ENCODE data around the gene HIRA.

HIRA gene

DNA sequence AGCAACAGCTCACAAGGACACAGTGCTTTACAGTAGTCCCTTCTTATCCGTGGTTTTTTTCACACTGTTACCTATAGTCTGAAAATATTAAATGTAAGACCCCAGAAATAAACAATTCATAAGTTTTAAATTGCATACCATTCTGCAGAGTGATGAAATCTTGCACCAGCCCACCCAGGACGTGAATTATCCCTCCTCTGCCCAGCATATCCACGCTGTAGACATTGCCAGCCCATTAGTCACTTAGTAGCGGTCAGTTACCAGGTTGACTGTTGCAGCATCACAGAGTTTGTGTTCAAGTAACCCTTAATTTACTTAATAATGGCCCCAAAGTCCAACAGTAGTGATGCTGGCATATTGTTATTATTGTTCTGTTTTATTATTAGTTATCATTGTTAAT, 143.6 kb downstream of the HIRA start:
- no peak for TF ChIP-seq CTCF (conservative IDR thresholded peaks at IDR 0.05; ENCODE audit: low read depth, low read length)
- H3K4me3 ChIP-seq (ENCODE audit: low read length): no peak overlapping the region
- DNase-seq (ENCODE audit: low read depth): peak; percentile 58

GRCh38 chr22:19287076-19287707, 144.3 kb downstream of the HIRA start:
- no peak for TF ChIP-seq CTCF (conservative IDR thresholded peaks at IDR 0.05; ENCODE audit: low read depth, low read length)
- no peak overlapping the region for H3K4me3 ChIP-seq (ENCODE audit: low read length)
- no peak for DNase-seq (ENCODE audit: low read depth)

- no peak for TF ChIP-seq CTCF (conservative IDR thresholded peaks at IDR 0.05; ENCODE audit: low read depth, low read length)
- no peak overlapping the region for H3K4me3 ChIP-seq (ENCODE audit: low read length)
- DNase-seq (ENCODE audit: low read depth): no peak
Measured at GRCh38 chr22:19285831-19286230, 145.7 kb downstream of the HIRA start.
